DOHH2 (cell line): ENCODE data around the gene CPXM2.

ENCODE experiments used
- CTCF ChIP-seq: fragments of 200-600 bp; sonication (generic); IDR thresholded peaks from one replicate; pipeline ENCODE4 v1.5.1; 2014; ENCODE audit warnings: antibody characterized with exemption, mild to moderate bottlenecking, low read depth, low read length; ENCODE audit not compliant: poor library complexity, severe bottlenecking
- EZH2phosphoT487 ChIP-seq: fragments of 200-600 bp; sonication (generic); IDR thresholded peaks from 2 replicates; pipeline ENCODE4 v1.6.1; 2017; ENCODE audit warnings: borderline replicate concordance, mild to moderate bottlenecking, antibody characterized with exemption, low read length, moderate library complexity, mixed read lengths

DNA sequence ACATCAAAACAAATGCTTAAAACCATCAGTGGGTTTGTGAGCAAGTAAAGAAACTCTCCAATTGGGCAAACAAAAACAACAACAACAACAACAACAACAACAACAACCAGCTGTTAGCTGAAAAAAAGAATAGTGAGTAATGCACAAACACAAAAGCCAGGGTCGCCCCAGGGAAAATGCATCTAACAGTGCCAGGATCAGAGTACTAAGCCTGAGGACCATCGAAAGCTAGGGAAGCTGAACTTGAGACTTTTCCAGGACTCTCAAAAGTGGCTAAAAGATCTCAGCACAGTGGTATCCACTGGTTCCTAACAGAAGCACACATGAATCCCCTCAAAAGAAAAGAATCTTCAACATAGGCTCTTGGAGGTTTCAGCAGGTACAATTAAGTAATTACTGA is 83.3 kb downstream of the CPXM2 start:
- TF ChIP-seq EZH2phosphoT487 (no peak), CTCF (no peak)
